Right renal pelvis (tissue), 4 donors: ENCODE results near the gene RNF224. TPM values are rescaled to one million over a fixed set of nuclear protein-coding genes. Genes with fewer than 3 reads are reported as not detected.

ENCODE experiments used
- DNase-seq, 4 donors: peaks; one replicate each; pipeline ENCODE4 v3.0.0-alpha.2; 2013; ENCODE audit warnings: low read depth in 4 of 4, low spot score in 3 of 4, missing footprints in 1 of 4
- polyA plus RNA-seq, 4 donors: library from polyadenylated mRNA; unstranded; fragments of 120-200 nt; gene quantifications; one replicate each; pipeline ENCODE4 v1.2.1, GENCODE V29; 2013; ENCODE audit not compliant: insufficient read length in 4 of 4

The RNF224 gene
- polyA plus RNA-seq, 4 donors, result 5.1 to 14.5 (median 9.7) TPM

DNA sequence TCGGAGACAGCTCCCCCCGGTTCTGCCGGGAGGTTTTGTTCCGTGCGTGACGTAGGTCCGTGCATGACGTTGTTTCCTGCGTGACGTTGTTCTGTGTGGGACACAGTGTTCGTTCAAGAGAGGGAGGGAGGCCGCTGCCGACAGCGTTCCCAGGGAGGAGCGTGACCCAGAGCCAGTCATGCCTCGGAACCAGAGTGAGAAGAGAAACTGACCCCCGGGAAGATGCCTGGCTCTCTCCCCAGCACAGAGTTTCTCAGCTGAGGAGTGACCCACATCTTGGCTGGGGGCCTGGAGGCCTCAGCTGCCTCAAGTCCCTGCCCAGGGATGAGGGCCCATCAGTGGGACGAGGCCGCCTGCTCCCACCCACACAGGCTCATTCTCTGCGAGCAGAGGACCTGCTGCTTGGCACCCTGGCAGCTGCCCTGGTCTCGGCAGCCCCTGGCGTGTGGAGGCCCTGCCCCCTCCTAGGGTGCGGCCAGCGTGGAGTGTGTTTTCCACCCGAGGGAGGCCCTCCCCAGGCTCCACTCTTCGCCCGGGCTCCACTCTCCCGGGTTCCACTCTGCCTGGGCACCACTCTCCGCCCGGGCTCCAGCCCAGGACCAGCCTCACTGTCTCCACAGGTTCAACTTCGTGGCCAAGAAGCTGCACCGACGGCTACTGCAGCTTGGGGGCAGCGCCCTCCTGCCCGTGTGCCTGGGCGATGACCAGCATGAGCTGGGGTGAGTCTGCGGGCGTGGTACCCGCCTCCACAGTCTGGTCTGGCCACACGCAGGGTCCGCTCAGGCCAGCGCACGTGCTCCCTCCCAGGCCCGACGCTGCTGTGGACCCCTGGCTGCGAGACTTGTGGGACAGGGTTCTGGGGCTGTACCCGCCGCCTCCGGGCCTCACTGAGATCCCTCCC lies 13.9 kb upstream of the RNF224 start:
- DNase-seq, result no peak

DNA sequence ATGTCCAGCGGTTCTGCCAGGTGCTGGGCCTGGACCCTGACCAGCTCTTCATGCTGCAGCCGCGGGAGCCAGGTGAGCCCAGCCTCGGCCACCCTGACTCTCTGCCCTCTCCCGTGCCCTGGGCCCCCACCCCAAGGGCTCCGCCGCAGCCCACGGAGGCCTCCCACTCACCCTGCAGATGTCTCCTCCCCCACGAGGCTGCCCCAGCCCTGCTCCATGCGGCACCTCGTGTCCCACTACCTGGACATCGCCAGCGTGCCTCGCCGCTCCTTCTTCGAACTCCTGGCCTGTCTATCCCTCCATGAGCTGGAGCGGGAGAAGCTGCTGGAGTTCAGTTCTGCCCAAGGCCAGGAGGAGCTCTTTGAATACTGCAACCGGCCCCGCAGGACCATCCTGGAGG lies 12.7 kb upstream of the RNF224 start:
- DNase-seq, result no peak

DNA sequence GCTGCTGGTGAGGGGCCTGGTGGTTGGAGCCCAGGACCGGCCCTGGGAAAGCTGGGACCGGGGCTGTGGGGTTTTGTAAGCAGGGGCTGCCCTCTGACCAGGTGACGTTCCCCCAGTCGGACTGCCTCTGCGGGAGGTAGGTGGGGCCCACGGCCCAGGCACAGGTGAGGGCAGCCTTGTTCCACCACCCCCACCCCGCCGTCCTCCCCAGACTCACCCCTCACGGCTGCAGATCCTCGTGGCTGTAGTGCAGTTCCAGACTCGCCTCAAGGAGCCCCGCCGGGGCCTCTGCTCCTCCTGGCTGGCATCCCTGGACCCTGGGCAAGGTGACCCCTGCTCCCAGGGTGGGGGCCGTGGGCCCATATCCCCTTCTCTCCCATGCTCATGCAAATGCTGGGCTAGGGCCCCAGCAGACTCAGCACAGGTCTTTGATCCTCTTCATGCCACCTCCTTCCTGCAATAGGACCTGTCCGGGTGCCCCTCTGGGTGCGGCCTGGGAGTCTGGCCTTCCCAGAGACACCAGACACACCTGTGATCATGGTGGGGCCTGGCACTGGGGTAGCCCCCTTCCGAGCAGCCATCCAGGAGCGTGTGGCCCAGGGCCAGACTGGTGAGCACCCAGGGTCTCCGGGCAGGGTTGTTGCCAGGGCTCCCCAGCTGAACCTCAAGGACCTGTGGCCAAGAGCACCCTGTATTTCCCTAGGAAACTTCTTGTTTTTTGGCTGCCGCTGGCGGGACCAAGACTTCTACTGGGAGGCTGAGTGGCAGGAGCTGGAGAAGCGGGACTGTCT lies 11.9 kb upstream of the RNF224 start:
- no peak for DNase-seq

DNA sequence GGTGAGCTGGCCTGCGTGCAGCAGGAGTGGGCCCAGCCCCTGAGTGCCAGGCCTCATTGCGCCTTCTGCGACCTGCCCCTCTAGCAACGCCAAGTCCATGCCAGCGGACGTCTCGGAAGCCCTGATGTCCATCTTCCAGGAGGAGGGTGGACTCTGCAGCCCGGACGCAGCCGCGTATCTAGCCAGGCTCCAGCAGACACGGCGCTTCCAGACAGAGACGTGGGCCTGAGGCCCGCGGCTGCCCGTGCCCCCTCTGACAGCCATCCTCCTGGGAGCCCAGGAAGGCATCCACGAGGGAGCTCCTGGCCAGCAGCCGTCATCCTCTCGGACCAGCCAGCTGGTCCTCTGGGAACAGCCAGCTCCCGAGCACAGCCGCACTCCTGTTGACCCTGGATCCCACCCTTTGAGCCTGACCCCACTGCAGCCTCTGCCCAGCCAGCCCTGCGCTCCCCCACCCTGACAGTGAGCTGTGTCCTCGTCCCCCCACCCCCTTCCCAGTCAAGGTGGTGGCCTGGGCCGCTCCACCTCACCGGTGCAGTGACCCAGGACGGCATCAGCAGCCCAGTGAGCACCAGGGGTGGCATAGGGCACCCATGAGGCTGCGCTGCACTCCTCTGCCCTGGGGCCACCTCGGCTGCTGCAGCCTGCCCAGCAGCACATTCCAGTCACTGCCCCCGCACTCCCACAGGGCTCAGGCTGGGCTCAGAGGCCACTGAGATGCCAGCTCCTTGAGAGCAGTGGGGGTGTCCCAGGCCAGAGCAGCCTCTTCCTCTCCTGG lies 10.9 kb upstream of the RNF224 start:
- no peak for DNase-seq

DNA sequence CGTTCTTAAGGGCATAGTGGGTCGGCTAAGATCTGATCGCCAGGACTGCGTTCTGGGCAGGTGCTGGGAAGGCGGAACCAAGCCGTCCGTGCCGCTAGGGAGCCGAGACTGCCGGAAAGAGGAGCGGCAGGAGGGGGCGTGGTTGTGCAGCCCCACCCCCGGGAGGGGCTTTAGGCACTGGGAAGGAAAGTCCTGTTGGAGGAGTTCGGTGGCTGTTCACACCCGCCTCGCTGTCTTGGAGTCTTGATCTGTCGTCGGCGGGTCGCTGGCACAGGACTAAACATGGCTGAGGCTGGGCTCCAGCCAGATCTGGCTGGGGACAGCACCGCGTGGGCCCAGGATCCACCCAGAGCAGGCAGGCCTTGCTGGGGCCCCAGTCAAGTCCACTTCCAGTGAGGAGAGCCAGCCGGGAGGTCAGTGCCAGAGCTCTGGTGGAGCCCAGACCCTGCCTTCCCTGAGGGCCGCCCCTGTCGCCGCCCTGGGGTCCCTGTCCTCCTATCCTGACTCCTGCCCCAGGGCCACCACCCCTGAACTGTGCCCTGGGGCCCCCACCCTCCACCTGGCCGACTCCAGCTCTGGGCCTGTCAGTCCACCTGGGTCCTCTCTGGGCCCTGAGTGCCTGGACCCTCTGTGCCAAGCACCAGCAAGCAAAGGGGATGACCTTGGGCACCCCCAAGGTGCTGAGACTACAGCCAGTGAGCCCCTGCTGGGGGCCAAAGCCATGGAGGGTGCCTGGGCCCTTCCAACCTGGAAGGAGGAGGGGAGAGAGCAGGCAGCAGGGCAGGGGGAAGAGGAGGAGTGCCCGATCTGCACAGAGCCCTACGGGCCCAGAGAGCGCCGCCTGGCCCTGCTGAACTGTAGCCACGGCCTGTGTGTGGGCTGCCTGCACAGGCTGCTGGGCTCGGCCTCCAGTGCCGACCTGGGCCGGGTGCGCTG lies 9.8 kb upstream of the RNF224 start:
- no peak for DNase-seq

DNA sequence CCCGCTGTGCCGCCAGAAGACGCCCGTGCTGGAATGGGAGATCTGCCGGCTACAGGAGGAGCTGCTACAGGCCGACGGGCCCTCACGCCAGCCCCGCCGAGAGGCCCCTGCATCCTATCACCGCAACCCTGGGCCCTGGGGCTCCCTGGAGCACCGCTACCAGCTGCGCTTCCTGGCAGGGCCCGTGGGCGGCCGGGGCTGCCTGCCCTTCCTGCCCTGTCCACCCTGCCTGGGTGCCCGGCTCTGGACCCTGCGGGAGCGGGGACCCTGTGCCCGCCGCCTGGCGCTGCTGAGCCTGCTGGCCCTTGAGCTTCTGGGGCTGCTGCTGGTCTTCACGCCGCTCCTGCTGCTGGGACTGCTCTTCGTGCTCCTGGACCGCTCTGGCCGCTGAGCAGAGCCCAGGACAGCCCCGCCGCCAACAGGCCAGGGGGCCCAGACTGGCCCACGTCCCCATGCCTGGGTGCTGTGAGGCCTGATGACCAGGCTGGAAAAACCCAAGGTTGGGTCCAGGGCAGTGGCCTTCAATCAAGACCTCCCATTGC lies 9.0 kb upstream of the RNF224 start:
- DNase-seq, result no peak

DNA sequence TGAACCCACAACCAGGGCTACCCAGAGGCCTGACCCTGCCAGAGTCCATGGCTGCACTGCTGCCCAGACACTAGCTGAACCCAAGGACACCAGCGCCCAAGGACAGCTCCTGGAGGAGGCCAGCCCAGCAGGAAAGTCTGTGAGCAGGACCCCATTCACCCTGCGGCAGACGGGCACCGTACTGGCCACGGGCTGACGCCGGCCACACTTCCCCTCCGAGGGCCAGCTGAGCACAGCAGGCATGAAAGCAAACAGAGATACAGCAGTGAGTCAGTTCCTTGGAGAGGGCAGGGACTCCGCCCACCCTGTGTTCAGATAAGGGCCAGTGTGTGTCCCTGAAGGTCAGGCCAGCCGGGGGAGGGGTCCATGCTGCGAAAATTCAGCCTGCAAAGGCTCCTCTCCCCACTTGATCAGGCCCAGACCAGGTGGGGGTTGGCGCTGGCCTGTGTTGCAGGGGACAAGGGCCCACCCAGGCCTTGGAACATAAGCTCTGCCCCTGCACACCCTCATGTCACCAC lies 8.5 kb upstream of the RNF224 start:
- DNase-seq, result no peak

DNA sequence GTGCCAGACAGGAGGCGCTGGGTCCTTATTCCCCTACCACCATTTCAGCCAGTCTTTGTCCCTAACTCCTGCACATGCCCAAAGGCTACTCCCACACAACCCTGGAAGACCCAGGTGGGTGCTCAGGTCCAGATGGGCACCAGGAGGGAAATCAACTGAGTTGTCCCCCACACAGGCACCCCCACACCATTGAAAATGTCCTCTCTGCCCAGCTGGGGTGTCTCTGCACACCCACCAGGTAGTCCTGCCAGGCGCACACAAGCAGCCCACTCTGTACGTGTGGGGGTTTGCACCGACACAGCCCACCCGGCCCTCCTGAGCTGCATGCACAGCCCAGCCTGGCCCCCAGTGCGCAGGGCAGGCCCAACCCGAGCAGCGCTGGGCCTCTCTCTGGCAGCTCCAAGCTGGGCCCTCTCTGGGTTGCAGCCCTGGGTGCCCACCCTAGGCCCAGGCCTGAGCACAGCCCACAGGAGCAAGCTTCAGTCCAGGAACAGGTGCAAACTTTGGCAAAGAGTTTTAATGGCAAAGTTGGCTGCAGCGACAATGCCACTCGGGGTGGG lies 7.5 kb upstream of the RNF224 start:
- no peak for DNase-seq

DNA sequence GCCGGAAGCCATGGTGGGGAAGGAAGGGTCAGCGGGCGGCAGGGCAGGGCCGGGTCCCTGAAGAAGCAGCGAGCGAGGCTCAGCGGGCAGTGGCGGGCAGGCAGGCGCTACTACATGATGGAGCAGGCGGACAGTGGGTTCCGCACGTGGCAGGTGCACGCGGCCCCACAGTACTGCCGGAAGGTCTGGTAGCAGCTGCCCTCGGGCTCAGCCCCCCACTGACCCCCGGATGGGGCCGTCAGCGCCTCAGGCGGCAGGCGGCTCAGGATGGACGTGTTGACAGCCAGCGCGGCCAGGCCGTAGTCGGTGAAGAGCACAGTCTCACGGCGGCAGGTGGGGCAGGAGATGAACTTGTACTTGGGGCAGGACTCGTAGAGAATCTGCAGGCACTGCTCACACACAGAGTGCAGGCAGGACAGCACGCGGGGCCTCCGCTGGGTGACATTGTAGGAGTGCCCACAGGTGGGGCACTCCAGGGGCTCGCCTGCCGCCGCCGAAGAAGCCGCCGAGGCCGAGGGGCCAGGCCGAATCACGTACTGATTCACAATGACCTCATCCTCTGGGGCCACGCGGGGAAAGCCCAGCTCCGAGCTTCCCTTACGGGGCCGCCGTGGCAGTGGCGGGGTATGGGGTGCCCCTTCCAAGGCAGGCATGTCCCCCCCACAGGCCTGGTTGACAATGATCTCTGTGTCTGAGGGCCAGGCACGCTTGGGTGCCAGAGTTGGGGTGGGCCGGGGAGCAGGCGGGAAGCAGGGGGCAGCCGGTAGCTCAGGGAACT lies 6.8 kb upstream of the RNF224 start:
- DNase-seq, result no peak

DNA sequence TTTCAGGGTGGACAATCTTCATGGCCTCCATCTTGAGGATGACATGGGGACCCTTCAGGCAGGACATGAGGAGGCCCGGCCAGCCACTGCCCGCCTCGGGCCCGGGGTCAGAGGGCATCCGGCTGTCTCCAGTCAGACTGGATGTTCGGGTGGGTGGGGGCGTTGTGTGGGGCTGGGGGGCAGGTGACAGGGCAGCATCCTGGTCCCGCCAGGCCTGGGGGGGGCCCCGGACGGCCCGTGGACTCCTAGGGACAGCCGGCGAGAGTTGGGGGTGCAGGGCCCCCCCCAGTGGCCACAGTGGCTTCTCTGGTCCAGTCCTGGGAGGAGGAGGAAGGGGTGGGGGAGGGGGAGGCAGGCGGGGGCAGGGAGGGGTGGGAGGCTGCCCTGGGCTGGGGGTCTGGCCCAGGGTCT lies 6.2 kb upstream of the RNF224 start:
- DNase-seq, result no peak

DNA sequence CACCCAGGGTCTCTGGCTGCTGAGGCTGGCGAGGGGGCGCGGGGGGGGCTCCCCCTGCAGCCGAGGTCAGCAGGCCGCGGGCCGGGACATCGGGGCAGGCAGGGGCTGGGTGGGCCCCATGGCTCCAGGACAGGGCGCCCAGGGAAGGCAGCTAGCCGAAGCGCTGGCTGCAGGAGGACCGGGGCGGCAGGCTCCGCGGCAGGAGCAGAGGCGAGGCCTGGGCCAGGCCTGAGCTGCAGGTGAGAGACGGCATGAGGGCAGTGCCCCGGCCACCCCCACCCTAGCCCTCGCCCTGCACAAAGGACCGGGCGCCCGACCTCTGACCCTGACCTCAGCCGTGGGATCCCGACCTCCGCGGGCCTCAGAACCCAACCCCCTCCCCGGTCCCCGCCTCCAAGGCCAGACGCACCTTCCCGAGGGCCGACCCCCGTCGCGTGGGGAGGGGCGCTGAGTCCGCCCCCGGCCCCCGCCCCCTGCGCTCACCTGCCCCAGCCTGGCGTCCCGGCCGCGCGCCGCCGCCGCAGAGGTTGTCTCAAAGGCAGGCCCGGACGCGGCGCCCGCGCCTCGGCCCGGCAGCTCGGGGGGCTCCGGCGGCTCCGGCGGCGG lies 5.7 kb upstream of the RNF224 start:
- DNase-seq, result no peak

DNA sequence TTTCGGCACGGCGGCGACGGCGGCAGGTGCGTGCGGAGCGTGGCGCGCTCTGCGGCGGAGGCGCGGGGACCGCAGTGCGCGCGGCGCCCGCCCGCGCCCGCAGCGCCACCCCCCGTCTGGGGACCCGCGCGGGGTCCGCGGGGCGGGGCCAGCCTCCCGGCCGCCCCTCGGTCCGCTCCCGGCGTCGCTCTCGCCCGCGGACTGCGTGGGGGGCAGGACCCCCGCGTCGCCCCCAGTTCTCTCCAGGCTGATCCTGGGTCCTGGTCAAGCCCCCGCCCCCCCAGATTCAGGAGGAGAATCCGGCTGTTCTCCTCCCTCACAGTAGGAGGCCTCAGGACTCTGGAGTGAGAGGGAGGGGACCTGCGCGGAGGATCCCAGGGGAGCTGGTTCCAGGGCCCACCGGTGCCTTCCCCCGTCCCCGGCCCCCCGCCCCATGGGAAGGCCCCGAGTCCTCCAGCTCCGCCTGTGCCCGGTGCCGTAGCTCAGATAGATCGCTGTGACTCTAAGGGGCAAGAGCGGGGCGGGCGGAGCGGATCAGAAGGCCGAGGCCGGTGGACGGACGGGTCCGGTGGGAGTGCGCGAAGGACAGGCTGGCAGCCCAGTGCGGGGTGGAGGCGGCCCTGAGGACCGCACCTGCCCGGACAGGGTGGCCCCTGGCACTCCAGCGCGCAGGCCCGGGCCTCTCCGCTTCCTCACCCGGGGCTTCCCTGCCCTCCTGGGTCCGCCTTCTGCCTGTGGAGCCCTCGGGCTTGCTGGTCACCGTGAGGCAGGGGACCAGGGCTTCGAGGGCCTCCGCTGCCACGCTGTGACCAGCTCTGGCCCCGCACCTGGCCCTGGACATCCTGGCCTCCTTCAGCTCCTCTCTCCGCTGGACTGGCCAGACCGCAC lies 4.9 kb upstream of the RNF224 start, which contains the start of gene RNF208:
Gene RNF208 (minus strand): TSS at position 51 of the 888 bp plus-strand sequence. CDS start 1,028 bp downstream, outside the sequence.
- DNase-seq, result no peak

DNA sequence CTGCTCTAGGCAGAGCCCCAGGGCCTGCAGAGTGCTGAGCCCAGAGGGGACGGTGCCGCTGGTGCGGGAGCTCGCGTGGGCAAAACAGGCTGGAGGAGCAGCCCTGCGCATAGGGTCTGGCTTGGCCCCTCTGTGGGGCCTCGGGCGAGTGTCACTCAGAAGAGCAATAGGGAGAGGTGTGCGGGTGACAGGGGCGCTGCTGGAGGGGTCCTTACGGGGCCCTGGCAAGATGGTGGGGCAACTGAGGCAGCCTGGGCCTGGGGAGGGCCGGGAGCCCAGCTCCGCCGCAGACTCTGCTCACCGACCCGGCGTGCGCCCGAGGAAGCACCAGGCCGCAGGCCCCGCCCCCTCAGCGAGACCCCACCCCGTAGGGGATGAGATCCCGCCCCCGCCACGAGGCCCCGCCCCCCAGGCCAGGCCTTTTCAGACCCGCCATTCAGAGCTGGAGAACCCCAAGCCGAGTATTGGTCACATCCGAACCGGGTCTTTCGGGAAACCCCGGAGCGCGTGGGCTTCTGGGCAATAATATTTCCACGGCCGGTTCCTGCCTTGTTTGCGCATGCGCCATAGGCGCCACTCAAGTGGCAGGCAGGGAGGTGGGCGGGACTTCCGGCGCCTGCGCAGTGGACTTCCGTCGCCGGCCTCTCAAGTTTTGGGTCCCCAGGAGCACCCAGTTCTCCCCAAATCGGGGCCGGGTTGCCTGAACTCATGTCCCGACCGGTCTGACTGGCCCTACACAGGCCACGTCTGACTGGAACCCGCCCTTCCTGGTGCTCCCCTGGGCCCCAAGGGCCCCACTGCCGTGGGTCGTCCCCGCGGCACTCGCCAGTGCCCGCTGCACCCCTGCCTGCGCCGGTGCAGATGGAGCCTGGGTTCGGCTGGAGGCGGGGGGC lies 4.0 kb upstream of the RNF224 start:
- peak; percentile 91 to 95 (median 94) for DNase-seq

DNA sequence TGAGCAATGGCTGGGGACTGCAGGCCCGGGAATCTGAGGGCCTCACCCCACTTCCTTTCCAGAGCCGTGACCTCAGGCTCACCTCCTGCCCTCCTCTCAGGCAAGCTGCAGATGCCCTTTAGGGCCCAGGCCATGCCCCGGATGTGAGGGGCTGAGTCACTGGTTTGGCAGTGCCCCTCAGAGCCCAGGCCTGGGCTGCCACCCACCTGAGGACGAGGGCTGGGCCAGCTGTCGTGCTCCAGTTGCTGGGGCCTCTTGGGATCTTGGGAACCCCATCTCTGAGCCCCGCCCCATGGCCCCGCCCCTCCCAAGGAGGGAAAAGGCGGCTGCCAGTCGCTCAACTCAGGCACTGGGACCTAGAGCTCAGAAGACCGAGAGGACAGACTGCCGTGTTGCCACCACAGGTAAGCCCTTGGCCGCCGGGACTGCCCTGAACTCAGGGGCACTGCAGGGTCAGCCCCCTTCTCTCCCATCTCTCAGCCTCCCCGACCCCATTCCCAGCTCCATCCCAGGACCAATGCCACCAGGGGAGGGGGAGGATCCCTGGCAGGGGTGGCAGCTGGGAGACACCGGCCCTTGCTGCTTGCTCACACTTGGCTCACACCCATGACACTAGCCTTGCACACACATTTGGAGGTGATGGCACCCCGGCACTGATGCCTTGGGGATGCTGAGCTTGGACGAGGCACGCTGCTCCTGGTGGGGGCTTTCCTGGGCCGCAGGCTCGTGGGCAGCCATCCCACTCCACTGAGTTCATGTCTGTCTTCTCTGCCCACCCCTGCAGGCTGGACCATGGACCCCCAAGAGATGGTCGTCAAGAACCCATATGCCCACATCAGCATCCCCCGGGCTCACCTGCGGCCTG lies 2.2 kb upstream of the RNF224 start, which contains the start of gene CYSRT1:
Gene CYSRT1 (plus strand): TSS at position 345 of the 865 bp plus-strand sequence. CDS start 448 bp downstream, at position 793.
- no peak for DNase-seq
